Lung (tissue), 12 donors: Measurements from ENCODE around the gene NSUN6. TPM values are rescaled to one million over a fixed set of nuclear protein-coding genes. Genes with fewer than 3 reads are reported as not detected.
A peak's percentile ranks its signal among the peaks of the same experiment; 100 is the strongest.

Experiments used
- ATAC-seq: fragments of 200-7000 bp; cut with Tn5 transposase; one replicate; pipeline ENCODE4 v1.9.1; 2020; ENCODE audit warnings: moderate number of reproducible peaks; ENCODE audit not compliant: insufficient read depth, low FRiP score
- DNase-seq, 3 donors: peaks; one replicate each; pipeline ENCODE4 v3.0.0-alpha.2; 2013 to 2017
- H3K27ac ChIP-seq, 2 donors: one replicate each; pipeline ENCODE4 v1.5.1; 2013; ENCODE audit warnings: mild to moderate bottlenecking in 2 of 2, moderate library complexity in 2 of 2, control low read depth in 1 of 2, inconsistent platforms in 1 of 2, low read depth in 1 of 2, low read length in 1 of 2
- H3K27me3 ChIP-seq, 3 donors: one replicate each; pipeline ENCODE4 v1.5.1; 2013; ENCODE audit warnings: low read length in 2 of 3; ENCODE audit not compliant: control insufficient read depth in 3 of 3, insufficient read depth in 3 of 3
- H3K36me3 ChIP-seq, 4 donors: one replicate each; pipeline ENCODE4 v1.5.1; 2013; ENCODE audit warnings: low read length in 4 of 4, mild to moderate bottlenecking in 1 of 4, moderate library complexity in 1 of 4; ENCODE audit not compliant: control insufficient read depth in 4 of 4, insufficient read depth in 4 of 4
- H3K4me1 ChIP-seq, 5 donors: one replicate each; pipeline ENCODE4 v1.5.1; 2013; ENCODE audit warnings: low read length in 5 of 5, mild to moderate bottlenecking in 2 of 5, moderate library complexity in 1 of 5; ENCODE audit not compliant: control insufficient read depth in 5 of 5, insufficient read depth in 5 of 5
- H3K4me3 ChIP-seq: one replicate; pipeline ENCODE4 v1.5.1; 2013; ENCODE audit warnings: mild to moderate bottlenecking, control low read depth, moderate library complexity
- H3K9ac ChIP-seq, 2 donors: one replicate each; pipeline ENCODE4 v1.5.1; 2013; ENCODE audit warnings: low read length in 2 of 2, control low read depth in 1 of 2; ENCODE audit not compliant: insufficient read depth in 1 of 2
- H3K9me3 ChIP-seq, 4 donors: one replicate each; pipeline ENCODE4 v1.5.1; 2013; ENCODE audit warnings: low read length in 3 of 4, mild to moderate bottlenecking in 1 of 4, moderate library complexity in 1 of 4; ENCODE audit not compliant: control insufficient read depth in 4 of 4, insufficient read depth in 3 of 4
- CTCF ChIP-seq: IDR thresholded peaks from 2 replicates; pipeline ENCODE4 v1.5.1; 2012; ENCODE audit warnings: mild to moderate bottlenecking; ENCODE audit errors: control extremely low read depth, extremely low read depth
- WGBS, 2 donors: extraction: QIAGEN DNeasy Blood & Tissue Kit; methylation state at CpG; one replicate each; pipeline ENCODE4 v1.1.7; 2013; 5-methylcytosine and 5-hydroxymethylcytosine counted together
- polyA plus RNA-seq, 2 donors: library from polyadenylated mRNA; stranded (reverse); fragments of 200-250 nt; gene quantifications; one replicate each; pipeline ENCODE4 v1.2.1, GENCODE V29; 2013
- total RNA-seq, 2 donors: library from RNA; depleted of rRNA in 1 of 2; stranded (reverse); fragments of >200 nt in 1 of 2; gene quantifications; one replicate each; pipeline ENCODE4 v1.2.1, GENCODE V29; 2014 to 2021
- donor health status: control.
- donor health status: control.
- donor health status: Bipolar disorder and iron deficiency.
- donor health status: healthy.
- donor health status: DM: yes; HTN: yes; CAD: no.

NSUN6 gene
- total and polyA plus RNA-seq, 4 donors, result 4.0 to 30.5 (median 6.5) TPM

GRCh38 chr10:18664841-18665478, 13.6 kb upstream of the NSUN6 start:
- Histone ChIP-seq H3K9ac (no peak overlapping the region), H3K36me3 (peaks cover 1 to 13% (median 7%) of the 10 kb centered on the region in 4 donors), H3K27me3 (no peaks in the 10 kb centered on the region), H3K9me3 (no peaks in the 10 kb centered on the region), H3K27ac (no peak overlapping the region), H3K4me3 (no peak overlapping the region), H3K4me1 (peaks cover 3 to 20% (median 3%) of the 10 kb centered on the region in 5 donors)
- no peak for TF ChIP-seq CTCF
- WGBS, 2 donors, result 84 to 92% methylated on average over 2 of the region's 2 CpGs
- DNase-seq (no peak), ATAC-seq (no peak)

GRCh38 chr10:18660816-18661431, 9.5 kb upstream of the NSUN6 start:
- Histone ChIP-seq H3K27ac (no peak overlapping the region), H3K9ac (peak overlapping the region in 1 of 2 donors; percentile 89), H3K36me3 (peaks cover 0 to 5% (median under 1%) of the 10 kb centered on the region in 4 donors), H3K9me3 (no peaks in the 10 kb centered on the region), H3K4me3 (no peak overlapping the region), H3K4me1 (peaks cover 3 to 25% (median 14%) of the 10 kb centered on the region in 5 donors), H3K27me3 (no peaks in the 10 kb centered on the region)
- no peak for ATAC-seq
- WGBS, 2 donors, result 87 to 88% methylated on average over 19 of the region's 19 CpGs
- DNase-seq, result no peak
- no peak for TF ChIP-seq CTCF

GRCh38 chr10:18659819-18660535, 8.6 kb upstream of the NSUN6 start:
- peaks cover 0 to 5% (median under 1%) of the 10 kb centered on the region in 4 donors for H3K36me3 ChIP-seq

More at GRCh38 chr10:18659819-18660535, 8.6 kb upstream of the NSUN6 start:
- Histone ChIP-seq H3K9ac (peak overlapping the region; percentile 89 to 99), H3K9me3 (no peaks in the 10 kb centered on the region), H3K27ac (peak overlapping the region; percentile 84 to 96), H3K4me1 (peaks cover 3 to 25% (median 14%) of the 10 kb centered on the region in 5 donors), H3K27me3 (no peaks in the 10 kb centered on the region), H3K4me3 (peak overlapping the region; percentile 64)
- DNase-seq, result peak; percentile 34 to 71 (median 68)
- TF ChIP-seq CTCF, result no peak
- ATAC-seq, result peak; percentile 8
- 1% methylated on average over 23 of the region's 23 CpGs for WGBS, 2 donors
